ENCODE data around the gene ATXN3. TPM values are rescaled to one million over a fixed set of nuclear protein-coding genes. Genes with fewer than 3 reads are reported as not detected.

Gene ATXN3
- total RNA-seq: 10 to 100 TPM; 28.6 to 32.8 TPM

- POLR2A ChIA-PET: interaction anchor here (0.6 to 1.9 kb wide), 5 partner anchors 16 to 66 kb away, joined by 3 to 15 read pairs (median 5); partner anchors contain the start of genes CPSF2, NDUFB1 and TRIP11
- CTCF ChIA-PET: interaction anchor here (0.6 to 2.4 kb wide), 7 partner anchors 8 to 66 kb away, joined by 3 to 36 read pairs (median 4); partner anchors contain the start of genes CPSF2, NDUFB1 and TRIP11
Observed at GRCh38 chr14:92106143-92106926, at the start of gene ATXN3. TSS of gene ATXN3 (minus strand) at chr14:92106582. CDS start at chr14:92106552, 30 bp downstream.

- POLR2A ChIA-PET: no interaction called here
- CTCF ChIA-PET: no interaction called here
Observed at GRCh38 chr14:92154283-92154942, 48.0 kb upstream of the ATXN3 start.

- CTCF ChIA-PET: interaction anchor here (0.7 kb wide), 1 partner anchor 364 kb away, joined by 6 read pairs; no protein-coding TSS in a partner anchor
- POLR2A ChIA-PET: interaction anchor here (0.6 kb wide), 1 partner anchor 295 kb away, joined by 5 read pairs; no protein-coding TSS in a partner anchor
Observed at GRCh38 chr14:92153581-92153980, 47.2 kb upstream of the ATXN3 start.

GRCh38 chr14:92144708-92145107 is 38.3 kb upstream of the ATXN3 start:
- POLR2A ChIA-PET: no interaction called here
- CTCF ChIA-PET: interaction anchor here (0.6 to 1.4 kb wide), 2 partner anchors 27 to 1232 kb away, joined by 3 read pairs; no protein-coding TSS in a partner anchor

GRCh38 chr14:92143962-92144361 is 37.6 kb upstream of the ATXN3 start:
- POLR2A ChIA-PET: no interaction called here
- CTCF ChIA-PET: no interaction called here

- CTCF ChIA-PET: no interaction called here
- POLR2A ChIA-PET: no interaction called here
Observed at GRCh38 chr14:92143309-92143708, 36.9 kb upstream of the ATXN3 start.

GRCh38 chr14:92135269-92135668 is 28.9 kb upstream of the ATXN3 start:
- POLR2A ChIA-PET: no interaction called here

GRCh38 chr14:92134456-92134855 is 28.1 kb upstream of the ATXN3 start:
- ChIA-PET CTCF (interaction anchor here (1.4 kb wide), 1 partner anchor 28 kb away, joined by 4 read pairs; the partner anchor contains the start of gene ATXN3), POLR2A (no interaction called here)

More at GRCh38 chr14:92135269-92135668, 28.9 kb upstream of the ATXN3 start:
- CTCF ChIA-PET: no interaction called here

GRCh38 chr14:92122761-92123160 is 16.4 kb upstream of the ATXN3 start:
- CTCF ChIA-PET: interaction anchor here (1.0 to 5.1 kb wide), 3 partner anchors 16 to 229 kb away, joined by 3 to 36 read pairs (median 4); partner anchors contain the start of gene ATXN3
- POLR2A ChIA-PET: interaction anchor here (1.0 to 3.0 kb wide), 3 partner anchors 14 to 83 kb away, joined by 3 to 15 read pairs (median 7); partner anchors contain the start of genes ATXN3 and TRIP11

GRCh38 chr14:92122351-92122677 is 15.9 kb upstream of the ATXN3 start:
- POLR2A ChIA-PET: interaction anchor here (0.7 to 3.0 kb wide), 6 partner anchors 11 to 620 kb away, joined by 3 to 15 read pairs (median 6); partner anchors contain the start of genes ATXN3 and TRIP11
- CTCF ChIA-PET: interaction anchor here (1.0 to 5.1 kb wide), 5 partner anchors 16 to 559 kb away, joined by 3 to 36 read pairs (median 4); partner anchors contain the start of gene ATXN3

GRCh38 chr14:92121670-92122350 is 15.4 kb upstream of the ATXN3 start, which contains the start of the genes CPSF2 and NDUFB1:
TSS of gene CPSF2 (plus strand) at chr14:92121969. CDS start at chr14:92130985, 9,016 bp downstream.
TSS of gene NDUFB1 (minus strand) at chr14:92121706. CDS start at chr14:92117637, 4,069 bp downstream.
- ChIA-PET CTCF (interaction anchor here (0.8 to 5.1 kb wide), 6 partner anchors 15 to 579 kb away, joined by 3 to 36 read pairs (median 4); partner anchors contain the start of gene ATXN3), POLR2A (interaction anchor here (0.6 to 3.0 kb wide), 9 partner anchors 11 to 1086 kb away, joined by 3 to 15 read pairs (median 3); partner anchors contain the start of genes ATXN3 and TRIP11)

GRCh38 chr14:92121207-92121669 is 14.9 kb upstream of the ATXN3 start:
- POLR2A ChIA-PET: interaction anchor here (0.7 to 3.0 kb wide), 5 partner anchors 12 to 560 kb away, joined by 3 to 15 read pairs (median 3); partner anchors contain the start of genes ATXN3 and TRIP11
- CTCF ChIA-PET: interaction anchor here (0.8 to 5.1 kb wide), 4 partner anchors 15 to 580 kb away, joined by 3 to 36 read pairs (median 5); partner anchors contain the start of gene ATXN3

GRCh38 chr14:92109490-92109889 is 3.1 kb upstream of the ATXN3 start:
- ChIA-PET CTCF (interaction anchor here (0.7 kb wide), 1 partner anchor 690 kb away, joined by 4 read pairs; no protein-coding TSS in a partner anchor), POLR2A (no interaction called here)

- POLR2A ChIA-PET: interaction anchor here (0.7 to 1.1 kb wide), 2 partner anchors 14 to 1720 kb away, joined by 3 to 7 read pairs; partner anchors contain the start of gene CPSF2
Observed at GRCh38 chr14:92108345-92109254, 2.2 kb upstream of the ATXN3 start.

GRCh38 chr14:92105893-92106142 is 564 bp downstream of the ATXN3 start:
- ChIA-PET POLR2A (interaction anchor here (0.6 to 1.9 kb wide), 3 partner anchors 16 to 65 kb away, joined by 3 to 15 read pairs (median 12); partner anchors contain the start of genes CPSF2, NDUFB1 and TRIP11), CTCF (interaction anchor here (1.4 to 2.4 kb wide), 3 partner anchors 15 to 65 kb away, joined by 4 to 36 read pairs (median 8); partner anchors contain the start of genes CPSF2, NDUFB1 and TRIP11)

More at GRCh38 chr14:92108345-92109254, 2.2 kb upstream of the ATXN3 start:
- CTCF ChIA-PET: interaction anchor here (0.8 to 0.9 kb wide), 2 partner anchors 10 kb away, joined by 4 to 5 read pairs; no protein-coding TSS in a partner anchor

GRCh38 chr14:92105073-92105892 is 1.1 kb downstream of the ATXN3 start:
- ChIA-PET CTCF (interaction anchor here (2.4 kb wide), 1 partner anchor 15 kb away, joined by 36 read pairs; the partner anchor contains the start of genes CPSF2 and NDUFB1), POLR2A (interaction anchor here (0.6 to 1.9 kb wide), 2 partner anchors 17 to 23 kb away, joined by 3 to 15 read pairs; partner anchors contain the start of genes CPSF2 and NDUFB1)

Measured in activated CD8-positive, alpha-beta memory T cell treated with anti-CD3 and anti-CD28 coated beads for 36 hours (primary cell).